Thymus (tissue), 11 donors: ENCODE data around the gene SPINT2. TPM values are rescaled to one million over a fixed set of nuclear protein-coding genes. Genes with fewer than 3 reads are reported as not detected.

Experiments used
- DNase-seq, 9 donors: peaks; one replicate each; pipeline ENCODE4 v3.0.0-alpha.2; 2013; ENCODE audit warnings: low spot score in 9 of 9, low read depth in 6 of 9, missing footprints in 1 of 9
- H3K27ac ChIP-seq, 2 donors: one replicate each; pipeline ENCODE4 v1.5.1; 2013; ENCODE audit warnings: control low read depth in 1 of 2, low read depth in 1 of 2, low read length in 1 of 2, mild to moderate bottlenecking in 1 of 2, moderate library complexity in 1 of 2
- H3K27me3 ChIP-seq, 2 donors: one replicate each; pipeline ENCODE4 v1.5.1; 2013; ENCODE audit warnings: low read length in 1 of 2; ENCODE audit not compliant: control insufficient read depth in 2 of 2, insufficient read depth in 1 of 2
- H3K36me3 ChIP-seq, 2 donors: one replicate each; pipeline ENCODE4 v1.5.1; 2013; ENCODE audit warnings: low read length in 1 of 2, mild to moderate bottlenecking in 1 of 2, moderate library complexity in 1 of 2; ENCODE audit not compliant: control insufficient read depth in 2 of 2, insufficient read depth in 2 of 2
- H3K4me1 ChIP-seq, 2 donors: one replicate each; pipeline ENCODE4 v1.5.1; 2013; ENCODE audit warnings: low read length in 2 of 2; ENCODE audit not compliant: control insufficient read depth in 2 of 2, insufficient read depth in 2 of 2
- H3K4me3 ChIP-seq, 2 donors: one replicate each; pipeline ENCODE4 v1.5.1; 2013; ENCODE audit warnings: low read length in 2 of 2, control low read depth in 1 of 2, mild to moderate bottlenecking in 1 of 2
- H3K9me3 ChIP-seq, 2 donors: one replicate each; pipeline ENCODE4 v1.5.1; 2013; ENCODE audit warnings: low read length in 1 of 2, mild to moderate bottlenecking in 1 of 2; ENCODE audit not compliant: control insufficient read depth in 2 of 2, insufficient read depth in 1 of 2
- WGBS: extraction: QIAGEN DNeasy Blood & Tissue Kit; methylation state at CpG from one replicate; pipeline ENCODE4 v1.1.7; 2013; 5-methylcytosine and 5-hydroxymethylcytosine counted together
- polyA plus RNA-seq: library from polyadenylated mRNA; stranded (reverse); fragments of 200-250 nt; gene quantifications from one replicate; pipeline ENCODE4 v1.2.3, GENCODE V29; 2013
- total RNA-seq: library from RNA; stranded (reverse); fragments of 120-200 nt; gene quantifications from one replicate; pipeline ENCODE4 v1.2.4, GENCODE V29; 2013
- donor health status: healthy.

The SPINT2 gene
- total and polyA plus RNA-seq, 2 donors: 107 to 253 TPM

GRCh38 chr19:38262585-38263268 lies 1.6 kb upstream of the SPINT2 start:
- DNase-seq: no peak
- no peak overlapping the region for H3K27ac ChIP-seq
- H3K4me1 ChIP-seq: peaks cover 23 to 24% of the 10 kb centered on the region in 2 donors
- 97% methylated on average over 7 of the region's 7 CpGs for WGBS
- peaks cover 0 to 10% of the 10 kb centered on the region in 2 donors for H3K27me3 ChIP-seq
- no peak overlapping the region for H3K4me3 ChIP-seq
- no peaks in the 10 kb centered on the region for H3K36me3 ChIP-seq
- no peaks in the 10 kb centered on the region for H3K9me3 ChIP-seq

GRCh38 chr19:38263689-38264485 lies 486 bp upstream of the SPINT2 start:
- Histone ChIP-seq H3K4me3 (peak overlapping the region; percentile 59 to 67), H3K27me3 (peaks cover 0 to 7% of the 10 kb centered on the region in 2 donors), H3K27ac (peak overlapping the region; percentile 53 to 83), H3K36me3 (no peaks in the 10 kb centered on the region), H3K9me3 (no peaks in the 10 kb centered on the region), H3K4me1 (peaks cover 23 to 24% of the 10 kb centered on the region in 2 donors)
- 9% methylated on average over 34 of the region's 34 CpGs for WGBS
- peak in 6 of 9 donors; percentile 19 to 71 (median 58) for DNase-seq

- no peaks in the 10 kb centered on the region for H3K9me3 ChIP-seq
- H3K27me3 ChIP-seq: peaks cover 0 to 7% of the 10 kb centered on the region in 2 donors
- DNase-seq: peak in 5 of 9 donors; percentile 19 to 78 (median 60)
- 8% methylated on average over 14 of the region's 14 CpGs for WGBS
- H3K27ac ChIP-seq: peak overlapping the region; percentile 80 to 85
- H3K36me3 ChIP-seq: no peaks in the 10 kb centered on the region
- H3K4me3 ChIP-seq: peak overlapping the region; percentile 59 to 67
- peaks cover 23 to 24% of the 10 kb centered on the region in 2 donors for H3K4me1 ChIP-seq
Observed at GRCh38 chr19:38265213-38265861, 964 bp downstream of the SPINT2 start.

- Histone ChIP-seq H3K9me3 (no peaks in the 10 kb centered on the region), H3K36me3 (no peaks in the 10 kb centered on the region), H3K27ac (peak overlapping the region; percentile 70 to 85), H3K27me3 (peaks cover 0 to 7% of the 10 kb centered on the region in 2 donors), H3K4me1 (peaks cover 23 to 28% of the 10 kb centered on the region in 2 donors), H3K4me3 (peak overlapping the region in 1 of 2 donors; percentile 59)
- 91% methylated on average over 12 of the region's 12 CpGs for WGBS
- DNase-seq: no peak
Observed at GRCh38 chr19:38265921-38266429, 1.6 kb downstream of the SPINT2 start.

GRCh38 chr19:38266981-38267597 lies 2.7 kb downstream of the SPINT2 start:
- no peak overlapping the region for H3K4me3 ChIP-seq
- WGBS: 93% methylated on average over 12 of the region's 12 CpGs
- H3K9me3 ChIP-seq: no peaks in the 10 kb centered on the region
- no peaks in the 10 kb centered on the region for H3K36me3 ChIP-seq
- H3K27ac ChIP-seq: no peak overlapping the region
- peaks cover 0 to 7% of the 10 kb centered on the region in 2 donors for H3K27me3 ChIP-seq
- no peak for DNase-seq
- H3K4me1 ChIP-seq: peaks cover 23 to 28% of the 10 kb centered on the region in 2 donors

GRCh38 chr19:38267761-38268483 lies 3.5 kb downstream of the SPINT2 start:
- Histone ChIP-seq H3K4me1 (peaks cover 23 to 28% of the 10 kb centered on the region in 2 donors), H3K27me3 (peaks cover 0 to 7% of the 10 kb centered on the region in 2 donors), H3K4me3 (no peak overlapping the region), H3K9me3 (no peaks in the 10 kb centered on the region), H3K36me3 (no peaks in the 10 kb centered on the region), H3K27ac (peak overlapping the region; percentile 12 to 66)
- WGBS: 88% methylated on average over 12 of the region's 12 CpGs
- DNase-seq: no peak

GRCh38 chr19:38268539-38268938 lies 4.2 kb downstream of the SPINT2 start:
- no peaks in the 10 kb centered on the region for H3K9me3 ChIP-seq
- peaks cover 0 to 7% of the 10 kb centered on the region in 2 donors for H3K27me3 ChIP-seq
- H3K27ac ChIP-seq: peak overlapping the region in 1 of 2 donors; percentile 66
- H3K4me3 ChIP-seq: no peak overlapping the region
- WGBS: 95% methylated on average over 8 of the region's 8 CpGs
- DNase-seq: no peak
- peaks cover 23 to 26% of the 10 kb centered on the region in 2 donors for H3K4me1 ChIP-seq
- H3K36me3 ChIP-seq: no peaks in the 10 kb centered on the region

- DNase-seq: no peak
- peaks cover 4 to 11% of the 10 kb centered on the region in 2 donors for H3K4me1 ChIP-seq
- WGBS: 93% methylated on average over 5 of the region's 5 CpGs
- no peaks in the 10 kb centered on the region for H3K9me3 ChIP-seq
- no peak overlapping the region for H3K4me3 ChIP-seq
- no peak overlapping the region for H3K27ac ChIP-seq
- H3K27me3 ChIP-seq: no peaks in the 10 kb centered on the region
- H3K36me3 ChIP-seq: no peaks in the 10 kb centered on the region
Observed at GRCh38 chr19:38270587-38271167, 6.3 kb downstream of the SPINT2 start.
